AG10803 (cell line): Measurements from ENCODE around the gene BACH2.

ENCODE experiments used
- DNase-seq: peaks from one replicate; pipeline ENCODE4 v3.0.0; 2010; ENCODE audit warnings: low read depth
- H3K4me3 ChIP-seq: 2 replicates; pipeline ENCODE4 v1.5.1; 2011; ENCODE audit warnings: mild to moderate bottlenecking, low read length, control low read depth
- TF ChIP-seq, protein P1 (sequence below): conservative IDR thresholded peaks from 2 replicates; pipeline ENCODE4 v1.5.1; 2011; ENCODE audit warnings: mild to moderate bottlenecking, low read length, control low read depth, inconsistent platforms

The BACH2 gene

DNA sequence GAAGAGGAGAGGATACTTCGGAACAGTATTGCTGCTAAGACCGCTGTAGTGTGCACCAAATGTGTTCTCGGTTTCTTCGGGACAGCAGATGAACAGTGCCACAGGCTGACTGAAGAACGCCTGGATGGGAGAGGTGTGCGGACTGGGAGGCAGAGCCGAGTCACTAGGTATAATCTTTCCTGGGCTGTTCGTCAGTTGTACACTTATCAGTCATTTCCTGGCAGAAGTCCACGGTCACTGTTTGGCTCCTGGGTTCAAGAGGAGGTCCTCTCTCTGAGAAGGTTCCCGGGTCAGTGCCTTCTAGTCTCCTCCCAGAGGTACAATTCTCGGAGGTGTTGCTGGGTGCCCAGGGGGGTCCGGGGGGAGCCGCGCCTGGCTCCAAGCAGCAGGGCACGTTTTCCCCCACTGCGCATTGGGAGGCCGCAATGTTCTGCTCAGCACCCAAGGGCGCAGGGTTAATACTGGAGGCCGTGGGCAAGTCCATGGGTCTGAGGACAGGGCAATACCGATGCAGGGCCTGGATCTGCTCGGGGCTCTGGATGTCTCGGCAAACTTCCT, 364.3 kb downstream of the BACH2 start:
- no peak for DNase-seq
- H3K4me3 ChIP-seq = no peak overlapping the region
- TF ChIP-seq, protein P1, sequence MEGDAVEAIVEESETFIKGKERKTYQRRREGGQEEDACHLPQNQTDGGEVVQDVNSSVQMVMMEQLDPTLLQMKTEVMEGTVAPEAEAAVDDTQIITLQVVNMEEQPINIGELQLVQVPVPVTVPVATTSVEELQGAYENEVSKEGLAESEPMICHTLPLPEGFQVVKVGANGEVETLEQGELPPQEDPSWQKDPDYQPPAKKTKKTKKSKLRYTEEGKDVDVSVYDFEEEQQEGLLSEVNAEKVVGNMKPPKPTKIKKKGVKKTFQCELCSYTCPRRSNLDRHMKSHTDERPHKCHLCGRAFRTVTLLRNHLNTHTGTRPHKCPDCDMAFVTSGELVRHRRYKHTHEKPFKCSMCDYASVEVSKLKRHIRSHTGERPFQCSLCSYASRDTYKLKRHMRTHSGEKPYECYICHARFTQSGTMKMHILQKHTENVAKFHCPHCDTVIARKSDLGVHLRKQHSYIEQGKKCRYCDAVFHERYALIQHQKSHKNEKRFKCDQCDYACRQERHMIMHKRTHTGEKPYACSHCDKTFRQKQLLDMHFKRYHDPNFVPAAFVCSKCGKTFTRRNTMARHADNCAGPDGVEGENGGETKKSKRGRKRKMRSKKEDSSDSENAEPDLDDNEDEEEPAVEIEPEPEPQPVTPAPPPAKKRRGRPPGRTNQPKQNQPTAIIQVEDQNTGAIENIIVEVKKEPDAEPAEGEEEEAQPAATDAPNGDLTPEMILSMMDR = no peak

DNA sequence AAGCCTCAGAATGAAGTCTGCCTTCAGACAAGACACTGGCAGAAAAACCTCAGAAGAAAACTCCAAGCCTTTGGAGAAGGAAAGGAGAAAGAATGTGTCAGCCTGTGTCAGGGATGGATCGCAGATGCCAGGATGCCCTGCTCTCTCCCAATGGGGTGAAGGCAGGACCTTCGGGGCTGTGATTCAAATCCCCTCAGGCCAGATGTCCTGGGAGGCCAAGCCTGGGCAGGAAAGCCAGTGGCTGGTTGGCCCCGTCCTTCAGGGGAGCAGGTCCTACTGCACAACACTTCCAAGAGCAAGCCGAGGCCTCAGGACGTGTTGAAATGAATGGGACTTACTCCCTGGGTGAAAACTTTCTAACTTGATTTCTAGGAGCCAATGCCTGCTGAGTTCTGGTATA, 365.9 kb downstream of the BACH2 start:
- no peak overlapping the region for H3K4me3 ChIP-seq
- no peak for DNase-seq
- TF ChIP-seq, protein P1 = no peak

DNA sequence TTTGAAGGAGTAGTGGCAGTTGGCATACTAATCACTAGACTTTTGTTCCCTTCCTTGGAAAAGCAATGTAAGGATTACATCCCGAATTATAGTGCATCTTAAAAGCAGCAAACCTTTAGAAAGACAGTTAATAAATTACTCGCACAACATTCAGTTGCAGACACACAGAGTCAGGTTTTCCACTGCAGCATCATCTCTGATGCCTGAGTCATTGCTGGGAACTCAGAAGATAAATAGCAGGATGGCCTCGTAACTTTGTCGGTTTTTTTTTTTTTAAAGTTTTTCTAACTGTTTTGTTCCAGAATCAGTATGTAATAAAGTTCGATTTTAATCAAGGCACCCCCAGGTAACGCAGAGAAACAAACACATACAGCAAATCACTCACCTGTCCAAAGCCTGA, 368.0 kb downstream of the BACH2 start:
- no peak for DNase-seq
- H3K4me3 ChIP-seq = no peak overlapping the region
- TF ChIP-seq, protein P1 = no peak

DNA sequence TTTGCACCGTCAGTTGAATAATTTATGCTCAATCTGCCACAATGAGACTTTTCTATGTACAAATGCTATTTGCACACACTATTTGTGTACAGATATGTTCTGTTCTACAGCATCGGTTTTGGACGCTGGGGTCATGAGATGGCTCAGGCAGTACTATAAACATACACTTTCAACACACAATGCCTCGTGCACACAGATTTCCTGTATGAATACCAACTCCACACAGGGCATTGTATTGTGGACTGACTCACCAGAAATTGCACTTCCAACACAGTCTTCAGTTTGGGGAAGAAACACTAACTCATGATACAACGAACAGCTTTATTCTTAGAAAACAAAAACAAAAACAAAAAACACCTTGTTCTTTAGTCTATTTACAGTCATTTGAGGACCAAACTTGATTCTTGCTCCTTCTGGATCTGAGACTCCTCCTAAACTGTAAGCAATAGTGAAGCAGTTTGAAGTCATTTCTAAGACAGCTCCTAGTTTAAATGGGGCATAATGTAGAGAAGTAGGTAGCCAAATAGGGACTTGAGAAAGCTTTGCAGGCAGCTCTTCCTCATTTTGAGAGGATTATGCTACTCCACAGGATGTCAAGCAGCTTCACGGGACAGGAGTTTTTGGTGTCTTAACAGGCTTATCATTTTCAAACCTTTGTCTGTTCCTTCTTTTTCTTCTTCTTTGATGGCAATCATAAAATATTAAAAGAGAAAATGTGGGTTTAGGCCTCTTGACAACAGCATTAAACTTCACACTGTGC, 368.7 kb downstream of the BACH2 start:
- TF ChIP-seq, protein P1 = no peak
- H3K4me3 ChIP-seq = no peak overlapping the region
- DNase-seq = no peak

DNA sequence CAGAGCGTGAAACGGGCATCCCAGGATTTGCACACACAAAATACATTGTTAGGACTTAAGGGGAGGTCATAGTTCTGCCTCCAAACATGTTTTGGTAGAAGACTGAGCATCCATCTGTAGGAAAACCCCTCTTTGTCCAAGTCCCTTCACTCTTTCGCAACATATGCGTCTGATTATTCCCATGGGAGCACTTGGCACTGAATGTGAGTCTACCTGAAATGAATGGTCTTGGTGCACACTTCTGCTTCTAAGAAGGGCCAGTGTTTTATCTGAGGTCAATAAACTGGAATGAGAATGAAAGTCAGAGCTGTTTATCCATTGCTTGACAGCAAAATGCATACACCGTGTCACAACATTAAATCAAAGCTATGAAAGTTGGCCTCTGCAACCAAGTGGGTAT, 369.4 kb downstream of the BACH2 start:
- no peak for DNase-seq
- no peak overlapping the region for H3K4me3 ChIP-seq
- TF ChIP-seq, protein P1 = no peak

DNA sequence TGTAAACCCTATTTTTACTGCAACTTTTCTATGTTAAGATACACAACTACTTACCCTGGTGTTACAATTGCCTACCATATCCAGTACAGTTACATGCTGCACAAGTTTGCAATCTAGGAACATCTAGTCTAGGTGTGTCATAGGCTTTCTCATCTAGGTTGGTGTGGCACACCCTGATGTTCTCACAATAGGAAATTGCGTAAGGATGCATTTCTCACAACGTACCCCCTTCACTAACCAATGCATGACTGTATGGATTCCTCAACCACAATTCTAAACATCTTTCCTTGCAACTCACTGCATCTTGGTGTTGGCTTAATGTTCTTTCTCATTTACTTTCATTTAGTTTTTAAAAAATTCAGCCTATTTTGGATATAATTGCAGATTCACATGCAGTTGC, 370.8 kb downstream of the BACH2 start:
- TF ChIP-seq, protein P1 = no peak
- H3K4me3 ChIP-seq = no peak overlapping the region
- DNase-seq = no peak

DNA sequence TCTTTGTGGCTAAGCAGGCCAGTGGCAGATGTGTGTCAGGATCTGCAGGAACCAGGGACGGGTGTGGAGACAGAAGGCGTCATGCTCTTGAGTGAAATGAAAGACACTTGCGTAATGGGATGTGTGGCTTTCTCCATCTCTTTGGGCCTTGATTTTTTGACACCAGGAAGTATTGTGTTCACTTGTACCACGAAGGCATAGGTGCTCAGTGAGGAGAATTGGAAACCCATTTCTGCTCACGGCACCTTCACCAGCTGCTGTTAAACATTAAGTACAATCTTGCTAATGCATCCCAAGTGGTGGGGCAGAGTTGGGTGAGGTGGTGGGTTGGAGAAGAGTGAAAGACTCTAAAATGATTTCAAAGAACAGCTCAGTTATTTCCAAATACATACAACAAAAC, 372.4 kb downstream of the BACH2 start:
- no peak for DNase-seq

More for the DNA sequence above, 372.4 kb downstream of the BACH2 start:
- H3K4me3 ChIP-seq = no peak overlapping the region
- TF ChIP-seq, protein P1 = no peak
